Activated CD4-positive, alpha-beta T cell treated with anti-CD3 and anti-CD28 coated beads, Interleukin-2, amount 50 U/mL, for 24 hours (primary cell): ENCODE results near the gene SSX1.
"Not testable (repeated sequence)": the region's sequence is repeated elsewhere in the genome, so short reads cannot be mapped to it uniquely, and the experiment has no call there.

ENCODE experiments used
- DNase-seq, 2 donors: peaks; one replicate each; pipeline ENCODE4 v3.0.0-alpha.2; 2020; ENCODE audit warnings: low read depth in 1 of 2, low spot score in 1 of 2

The SSX1 gene, protein sequence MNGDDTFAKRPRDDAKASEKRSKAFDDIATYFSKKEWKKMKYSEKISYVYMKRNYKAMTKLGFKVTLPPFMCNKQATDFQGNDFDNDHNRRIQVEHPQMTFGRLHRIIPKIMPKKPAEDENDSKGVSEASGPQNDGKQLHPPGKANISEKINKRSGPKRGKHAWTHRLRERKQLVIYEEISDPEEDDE

GRCh38 chrX:48255062-48255796 is at the start of gene SSX1:
Gene SSX1 (plus strand): TSS chrX:48255392. CDS start chrX:48257242, 1,850 bp downstream.
- not testable (repeated sequence) for DNase-seq

GRCh38 chrX:48214341-48214740 is 40.9 kb upstream of the SSX1 start:
- DNase-seq: not testable (repeated sequence)

DNA sequence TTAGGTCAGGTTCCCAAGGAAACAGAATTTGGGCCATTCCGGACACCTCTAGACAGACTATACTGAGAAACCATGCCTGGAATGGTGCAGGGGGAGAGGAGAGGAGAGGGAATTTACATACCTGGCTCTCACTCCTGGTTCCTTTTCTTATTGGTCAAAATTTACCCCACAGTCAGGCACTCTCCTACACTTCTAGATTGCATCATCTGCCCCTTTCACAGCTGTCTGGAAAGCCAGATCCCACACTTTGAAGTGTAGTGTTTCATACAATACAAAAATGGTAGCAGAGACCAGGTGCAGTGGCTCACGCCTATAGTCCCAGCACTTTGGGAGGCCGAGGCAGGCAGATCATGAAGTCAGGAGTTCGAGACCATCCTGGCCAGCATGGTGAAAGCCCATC is 31.0 kb upstream of the SSX1 start:
- not testable (repeated sequence) for DNase-seq

- not testable (repeated sequence) for DNase-seq
Measured at GRCh38 chrX:48252945-48253344, 2.2 kb upstream of the SSX1 start.

DNA sequence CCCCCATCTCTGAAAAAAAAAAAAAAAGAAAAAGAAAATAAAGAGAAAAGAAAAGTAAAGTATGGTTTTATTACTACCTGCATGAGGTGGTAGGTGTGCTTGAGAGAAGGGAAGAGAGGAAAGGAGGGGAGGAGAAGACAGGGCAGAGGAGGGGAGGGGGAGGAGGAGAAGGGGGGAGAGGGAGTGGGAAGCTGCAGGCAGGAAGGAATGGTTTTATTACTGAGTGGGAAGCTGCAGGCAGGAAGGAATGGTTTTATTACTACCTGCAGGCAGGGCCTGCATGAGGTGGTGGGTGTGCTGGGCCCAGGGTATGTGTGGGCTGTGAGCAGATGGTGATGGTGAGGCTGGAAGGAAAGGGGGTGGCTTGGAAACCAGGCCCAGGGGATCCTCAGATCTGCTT is 19.2 kb downstream of the SSX1 start:
- not testable (repeated sequence) for DNase-seq

GRCh38 chrX:48278958-48279357 is 23.8 kb downstream of the SSX1 start:
- no peak for DNase-seq

DNA sequence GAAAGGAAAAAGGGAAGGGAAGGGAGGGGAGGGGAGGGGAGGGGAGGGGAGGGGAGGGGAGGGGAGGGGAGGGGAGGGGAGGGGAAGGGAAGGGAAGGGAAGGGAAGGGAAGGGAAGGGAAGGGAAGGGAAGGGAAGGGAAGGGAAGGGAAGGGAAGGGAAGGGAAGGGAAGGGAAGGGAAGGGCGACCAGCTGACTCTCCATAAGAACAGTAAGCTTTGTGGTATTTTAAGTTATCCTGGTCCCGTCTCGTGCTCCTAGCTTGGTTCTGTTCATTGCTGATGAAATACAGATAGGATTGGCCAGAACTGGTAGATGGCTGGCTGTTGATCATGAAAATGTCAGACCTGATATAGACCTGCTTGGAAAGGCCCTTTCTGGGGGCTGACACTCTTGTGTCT is 25.5 kb downstream of the SSX1 start:
- not testable (repeated sequence) for DNase-seq

DNA sequence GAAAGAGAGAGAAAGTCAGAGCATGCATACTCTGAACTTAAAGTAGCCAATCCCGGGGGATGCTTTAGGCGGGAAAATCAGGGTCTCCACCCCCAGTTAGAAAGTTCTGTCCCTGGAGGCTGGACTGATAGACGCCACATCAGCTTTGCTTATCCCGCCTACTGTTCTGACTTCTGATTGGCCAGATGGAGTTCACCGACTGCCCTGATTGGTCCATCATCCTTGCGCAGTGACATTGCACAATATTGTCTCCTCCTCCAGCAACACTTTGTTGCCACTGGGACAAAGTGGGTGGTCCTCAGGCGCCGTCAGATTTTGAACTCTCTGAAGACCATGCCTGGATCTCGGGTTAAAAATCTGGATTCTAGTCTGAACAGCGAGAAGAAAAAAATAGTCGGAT is 51.0 kb downstream of the SSX1 start:
- no peak for DNase-seq

DNA sequence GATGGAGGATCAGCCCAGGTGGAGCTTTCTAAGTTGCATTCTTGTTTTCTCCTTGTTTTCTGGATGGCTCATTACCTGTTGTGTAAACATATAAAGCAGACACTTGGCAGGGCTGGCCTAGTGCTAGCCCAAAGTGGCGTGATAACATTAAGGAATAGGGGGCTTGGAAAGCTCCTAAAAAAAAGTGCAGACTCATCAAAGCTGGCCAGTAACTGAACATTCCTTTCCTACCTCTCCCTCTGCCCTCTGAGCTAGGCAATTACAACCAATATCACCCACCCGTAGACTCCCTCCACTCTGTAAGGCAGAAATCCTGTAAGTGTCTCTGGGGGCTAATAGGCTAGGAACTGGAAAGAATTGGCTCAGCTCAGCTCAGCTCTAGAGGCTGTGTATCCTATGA is 58.8 kb downstream of the SSX1 start:
- not testable (repeated sequence) for DNase-seq
